GM10248 (cell line): Measurements from ENCODE around the gene LUC7L.
"Not testable (repeated sequence)": the region's sequence is repeated elsewhere in the genome, so short reads cannot be mapped to it uniquely, and the experiment has no call there.

Experiments used
- CTCF ChIA-PET: fragments of 300-600 bp; sonication (Branson Sonifier 250); formaldehyde crosslinking; extraction: SDS; loops from one replicate; lab custom pipeline; 2021; ENCODE audit warnings: antibody characterized with exemption; lab: Yijun Ruan, JAX
- POLR2A ChIA-PET: fragments of 350-650 bp; sonication (Branson Sonifier 250); formaldehyde crosslinking; extraction: SDS; loops from one replicate; lab custom pipeline; 2020; ENCODE audit warnings: antibody characterized with exemption; lab: Yijun Ruan, JAX
- DNase-seq: peaks from one replicate; pipeline ENCODE4 v3.0.0; 2012; ENCODE audit errors: extremely low spot score
- CTCF ChIP-seq: IDR thresholded peaks from 2 replicates; pipeline ENCODE4 v1.5.1; 2012; ENCODE audit warnings: mild to moderate bottlenecking, low read depth; ENCODE audit errors: extremely low read depth, missing control alignments, control extremely low read depth

Gene LUC7L

GRCh38 chr16:177981-178667 is 51.1 kb downstream of the LUC7L start:
- CTCF ChIA-PET: interaction anchor here (1.1 to 2.0 kb wide), 3 partner anchors 10 to 112 kb away, joined by 4 to 8 read pairs (median 6); no protein-coding TSS in a partner anchor
- no peak for TF ChIP-seq CTCF
- no peak for DNase-seq
- POLR2A ChIA-PET: interaction anchor here (0.6 kb wide), 1 partner anchor 81 kb away, joined by 3 read pairs; no protein-coding TSS in a partner anchor

GRCh38 chr16:177394-177822 is 51.8 kb downstream of the LUC7L start:
- no peak for TF ChIP-seq CTCF
- DNase-seq: no peak
- POLR2A ChIA-PET: no interaction called here
- CTCF ChIA-PET: interaction anchor here (1.1 to 1.3 kb wide), 2 partner anchors 9 to 71 kb away, joined by 4 to 8 read pairs; no protein-coding TSS in a partner anchor

GRCh38 chr16:176477-177382 is 52.5 kb downstream of the LUC7L start, which contains the start of gene HBA1:
TSS of gene HBA1 (plus strand) at chr16:176680. CDS start at chr16:176717, 37 bp downstream.
- POLR2A ChIA-PET, DNase-seq: not testable (repeated sequence)
- CTCF ChIA-PET: interaction anchor here (1.1 to 1.3 kb wide), 2 partner anchors 8 to 70 kb away, joined by 4 to 8 read pairs; no protein-coding TSS in a partner anchor

GRCh38 chr16:176006-176405 is 53.2 kb downstream of the LUC7L start:
- DNase-seq, CTCF ChIA-PET, POLR2A ChIA-PET: not testable (repeated sequence)

- ChIA-PET CTCF (interaction anchor here (1.2 kb wide), 1 partner anchor 58 kb away, joined by 3 read pairs; no protein-coding TSS in a partner anchor), POLR2A (interaction anchor here (0.6 kb wide), 1 partner anchor 64 kb away, joined by 3 read pairs; no protein-coding TSS in a partner anchor)
- TF ChIP-seq CTCF: no peak
- DNase-seq: no peak
These were observed 54.0 kb downstream of the LUC7L start for GRCh38 chr16:175011-175949.

GRCh38 chr16:173928-174769 is 55.1 kb downstream of the LUC7L start:
- DNase-seq: not testable (repeated sequence)
- CTCF ChIA-PET: interaction anchor here (1.2 kb wide), 1 partner anchor 57 kb away, joined by 3 read pairs; no protein-coding TSS in a partner anchor

GRCh38 chr16:173211-173854 is 55.9 kb downstream of the LUC7L start:
- POLR2A ChIA-PET, CTCF ChIA-PET: not testable (repeated sequence)

More at GRCh38 chr16:173928-174769, 55.1 kb downstream of the LUC7L start:
- POLR2A ChIA-PET: not testable (repeated sequence)

GRCh38 chr16:172374-172941 is 56.8 kb downstream of the LUC7L start, which contains the start of gene HBA2:
TSS of gene HBA2 (plus strand) at chr16:172876. CDS start at chr16:172913, 37 bp downstream.
- POLR2A ChIA-PET, DNase-seq: not testable (repeated sequence)
- CTCF ChIA-PET: interaction anchor here (2.0 kb wide), 1 partner anchor 9 kb away, joined by 4 read pairs; no protein-coding TSS in a partner anchor

More at GRCh38 chr16:173211-173854, 55.9 kb downstream of the LUC7L start:
- DNase-seq: not testable (repeated sequence)
